CD4-positive, alpha-beta T cell (primary cell): ENCODE results near the gene SMPX. TPM values are rescaled to one million over a fixed set of nuclear protein-coding genes. Genes with fewer than 3 reads are reported as not detected.

Experiments used
- ATAC-seq: fragments of 200-7000 bp; cut with Tn5 transposase; one replicate; pipeline ENCODE4 v1.10.0; 2022; ENCODE audit warnings: mild to moderate bottlenecking; ENCODE audit not compliant: poor library complexity
- CTCF ChIA-PET: fragments of 350-600 bp; sonication (Branson Sonifier 250); formaldehyde crosslinking; loops from one replicate; lab custom pipeline; 2021; ENCODE audit warnings: antibody characterized with exemption, inconsistent platforms; lab: Charles Lee
- POLR2A ChIA-PET: fragments of 350-600 bp; sonication (Branson Sonifier 250); formaldehyde crosslinking; loops from one replicate; lab custom pipeline; 2021; ENCODE audit warnings: antibody characterized with exemption, inconsistent platforms; lab: Charles Lee
- DNase-seq, 14 experiments: peaks; one replicate each; pipeline ENCODE4 v3.0.0-alpha.2; 2013 to 2020; ENCODE audit warnings: mixed read lengths in 2 of 14
- H3K27ac ChIP-seq, 2 donors: one replicate each; pipeline versions ENCODE4 v1.5.1 to v1.7.0; 2013; ENCODE audit warnings: low read length in 2 of 2, low read depth in 1 of 2, mild to moderate bottlenecking in 1 of 2
- H3K27me3 ChIP-seq, 2 experiments: 1 replicate in 1 of 2; 2 replicates in 1 of 2; pipeline versions ENCODE4 v1.6.1 to v1.7.0; 2013; ENCODE audit warnings: low read length in 2 of 2, control low read depth in 1 of 2, mild to moderate bottlenecking in 1 of 2, moderate library complexity in 1 of 2; ENCODE audit not compliant: insufficient read depth in 2 of 2, control insufficient read depth in 1 of 2
- H3K36me3 ChIP-seq: one replicate; pipeline ENCODE4 v1.6.1; 2013; ENCODE audit warnings: low read length, control low read depth; ENCODE audit not compliant: insufficient read depth
- H3K4me1 ChIP-seq: one replicate; pipeline ENCODE4 v1.6.1; 2013; ENCODE audit warnings: low read length, control low read depth; ENCODE audit not compliant: insufficient read depth
- H3K4me3 ChIP-seq: one replicate; pipeline ENCODE4 v1.5.1; 2013; ENCODE audit warnings: mild to moderate bottlenecking, low read length, moderate library complexity
- H3K9me3 ChIP-seq, 2 experiments: 1 replicate in 1 of 2; 2 replicates in 1 of 2; pipeline versions ENCODE4 v1.6.1 to v1.7.0; 2013; ENCODE audit warnings: low read length in 2 of 2, mild to moderate bottlenecking in 2 of 2, control low read depth in 1 of 2, moderate library complexity in 1 of 2; ENCODE audit not compliant: control insufficient read depth in 1 of 2, insufficient read depth in 1 of 2
- H3K27ac Mint-ChIP-seq: one replicate; pipeline ENCODE4 v1.8.0; 2020; ENCODE audit warnings: mixed read lengths
- H3K27me3 Mint-ChIP-seq: one replicate; pipeline ENCODE4 v1.8.0; 2021; ENCODE audit warnings: mixed read lengths
- H3K36me3 Mint-ChIP-seq: one replicate; pipeline ENCODE4 v1.8.0; 2021; ENCODE audit warnings: low read depth, mixed read lengths
- H3K4me1 Mint-ChIP-seq: one replicate; pipeline ENCODE4 v1.8.0; 2021; ENCODE audit warnings: low read depth, mixed read lengths
- H3K4me3 Mint-ChIP-seq: one replicate; pipeline ENCODE4 v1.8.0; 2020; ENCODE audit warnings: mild to moderate bottlenecking, mixed read lengths
- H3K9me3 Mint-ChIP-seq: one replicate; pipeline ENCODE4 v1.8.0; 2020; ENCODE audit warnings: mixed read lengths
- CTCF ChIP-seq: fragments of 200-600 bp; IDR thresholded peaks from one replicate; pipeline ENCODE4 v1.8.0; 2022; ENCODE audit warnings: antibody characterized with exemption, mild to moderate bottlenecking
- intact Hi-C, 2 experiments: fragments of 100-400 bp; cut with DNase I in 1 of 2; cut with micrococcal nuclease in 1 of 2; formaldehyde crosslinking; loops; one replicate each; pipeline versions ENCODE4 v1.15.1 to v1.9.0; 2023 to 2025; cut with DNase I, micrococcal nuclease
- total RNA-seq, 174 experiments: library from RNA in 2 of 174; stranded (reverse) in 2 of 174; gene quantifications; one replicate each; pipeline ENCODE4 v1.2.3 and lab custom pipeline; 2021 to 2026

SMPX gene
- total RNA-seq, 2 experiments from 2014 or later, result not detected

- Mint-ChIP-seq H3K36me3 (no peaks in the 10 kb centered on the region), H3K4me1 (no peaks in the 10 kb centered on the region), H3K4me3 (no peak overlapping the region), H3K9me3 (no peaks in the 10 kb centered on the region), H3K27ac (no peak overlapping the region), H3K27me3 (no peaks in the 10 kb centered on the region)
- Histone ChIP-seq H3K9me3 (no peaks in the 10 kb centered on the region), H3K36me3 (no peaks in the 10 kb centered on the region), H3K27me3 (no peaks in the 10 kb centered on the region), H3K4me1 (no peaks in the 10 kb centered on the region), H3K4me3 (no peak overlapping the region), H3K27ac (no peak overlapping the region)
- intact Hi-C loops, result no loop called here
- no peak for ATAC-seq
- no peak for DNase-seq
- POLR2A ChIA-PET, result no interaction called here
- no peak for TF ChIP-seq CTCF
- CTCF ChIA-PET, result no interaction called here
These were observed 44.2 kb upstream of the SMPX start for GRCh38 chrX:21802054-21802670.

GRCh38 chrX:21800344-21800770 is 42.4 kb upstream of the SMPX start:
- Histone ChIP-seq H3K9me3 (no peaks in the 10 kb centered on the region), H3K4me1 (no peaks in the 10 kb centered on the region), H3K27me3 (no peaks in the 10 kb centered on the region), H3K36me3 (no peaks in the 10 kb centered on the region), H3K27ac (no peak overlapping the region), H3K4me3 (no peak overlapping the region)
- H3K9me3 Mint-ChIP-seq, result no peaks in the 10 kb centered on the region
- H3K36me3 Mint-ChIP-seq, result no peaks in the 10 kb centered on the region
- ATAC-seq (no peak), DNase-seq (no peak)
- no peak overlapping the region for H3K27ac Mint-ChIP-seq
- CTCF ChIA-PET, result no interaction called here
- POLR2A ChIA-PET, result no interaction called here
- no peak for TF ChIP-seq CTCF
- H3K4me3 Mint-ChIP-seq, result no peak overlapping the region
- H3K4me1 Mint-ChIP-seq, result no peaks in the 10 kb centered on the region
- H3K27me3 Mint-ChIP-seq, result no peaks in the 10 kb centered on the region
- intact Hi-C loops, result no loop called here

- Histone ChIP-seq H3K27me3 (no peaks in the 10 kb centered on the region), H3K9me3 (no peaks in the 10 kb centered on the region), H3K4me3 (no peak overlapping the region), H3K4me1 (no peaks in the 10 kb centered on the region), H3K36me3 (no peaks in the 10 kb centered on the region), H3K27ac (no peak overlapping the region)
- H3K9me3 Mint-ChIP-seq, result no peaks in the 10 kb centered on the region
- ChIA-PET CTCF (no interaction called here), POLR2A (no interaction called here)
- no peaks in the 10 kb centered on the region for H3K36me3 Mint-ChIP-seq
- H3K27ac Mint-ChIP-seq, result no peak overlapping the region
- DNase-seq (no peak), ATAC-seq (no peak)
- no peak overlapping the region for H3K4me3 Mint-ChIP-seq
- TF ChIP-seq CTCF, result no peak
- H3K27me3 Mint-ChIP-seq, result no peaks in the 10 kb centered on the region
- intact Hi-C loops, result no loop called here
- H3K4me1 Mint-ChIP-seq, result no peaks in the 10 kb centered on the region
These were observed 41.9 kb upstream of the SMPX start for GRCh38 chrX:21799767-21800166.
